ENCODE results near the gene SSBP3. TPM values are rescaled to one million over a fixed set of nuclear protein-coding genes. Genes with fewer than 3 reads are reported as not detected.

SSBP3 gene
- total and polyA plus RNA-seq, 9 of the 15 experiments (the other 6 are each of a cell fraction or from before 2014, with no cell fraction given): 8.7 to 108 (median 33.8) TPM

- TF ChIP-seq ZNF79 (CRISPR knock-in tag; IDR thresholded peaks at IDR 0.05; ENCODE audit: low read depth) (no peak), L3MBTL2 (IDR thresholded peaks at IDR 0.05) (no peak)
- TF ChIP-seq, protein P1, sequence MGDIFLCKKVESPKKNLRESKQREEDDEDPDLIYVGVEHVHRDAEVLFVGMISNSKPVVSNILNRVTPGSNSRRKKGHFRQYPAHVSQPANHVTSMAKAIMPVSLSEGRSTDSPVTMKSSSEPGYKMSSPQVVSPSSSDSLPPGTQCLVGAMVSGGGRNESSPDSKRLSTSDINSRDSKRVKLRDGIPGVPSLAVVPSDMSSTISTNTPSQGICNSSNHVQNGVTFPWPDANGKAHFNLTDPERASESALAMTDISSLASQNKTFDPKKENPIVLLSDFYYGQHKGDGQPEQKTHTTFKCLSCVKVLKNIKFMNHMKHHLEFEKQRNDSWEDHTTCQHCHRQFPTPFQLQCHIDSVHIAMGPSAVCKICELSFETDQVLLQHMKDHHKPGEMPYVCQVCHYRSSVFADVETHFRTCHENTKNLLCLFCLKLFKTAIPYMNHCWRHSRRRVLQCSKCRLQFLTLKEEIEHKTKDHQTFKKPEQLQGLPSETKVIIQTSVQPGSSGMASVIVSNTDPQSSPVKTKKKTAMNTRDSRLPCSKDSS (IDR thresholded peaks at IDR 0.05; ENCODE audit: low read depth, partially characterized antibody): no peak
These were observed 50.1 kb downstream of the SSBP3 start (continued) for GRCh38 chr1:54355931-54356679.

DNA sequence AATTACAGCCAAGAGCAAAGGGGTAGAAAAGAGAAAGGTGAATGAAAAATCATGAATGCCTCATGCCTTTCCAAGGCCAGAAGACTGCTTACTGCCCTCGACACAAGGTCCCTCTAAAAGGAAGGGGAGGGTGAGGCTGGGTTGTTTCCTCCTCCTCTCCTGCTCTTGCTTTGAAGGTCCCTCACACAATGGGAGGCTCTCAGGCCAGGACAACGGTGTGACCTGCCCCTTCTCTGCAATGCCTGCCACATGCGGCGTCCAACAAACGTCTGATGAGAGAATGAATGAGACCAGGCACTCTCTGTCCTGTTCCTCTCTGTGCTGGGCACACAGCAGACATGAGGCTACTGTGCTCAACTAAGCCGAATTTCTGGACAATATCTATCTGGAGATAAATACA lies 51.3 kb downstream of the SSBP3 start:
- CTCF ChIA-PET (ENCODE audit: low intra/inter-chr PET ratio): no interaction called here
- H3K9ac ChIP-seq (ENCODE audit: insufficient read depth in 1 of 2, low read depth in 2 of 2, low read length in 2 of 2): peak overlapping the region in 1 of 2 experiments; percentile 3; a peak in 1 of 4 replicates
- no peaks in the 10 kb centered on the region for H3K27me3 ChIP-seq (ENCODE audit: control insufficient read depth in 2 of 2, insufficient read depth in 2 of 2, low read length in 2 of 2)
- in situ Hi-C loops (cut with MboI) (no loop called here), intact Hi-C loops (cut with micrococcal nuclease) (loop anchor here (5.0 kb wide), 2 partner anchors 43 to 83 kb away; no protein-coding TSS in a partner anchor)
- peaks cover 53% of the 10 kb centered on the region for H4K20me1 ChIP-seq (replicated peaks; ENCODE audit: control insufficient read depth, insufficient read depth, low read length)
- H3K79me2 ChIP-seq (ENCODE audit: control insufficient read depth, insufficient read depth, low read length): peaks cover 91% of the 10 kb centered on the region
- peaks cover 4% of the 10 kb centered on the region for H3K9me1 ChIP-seq (ENCODE audit: control insufficient read depth, insufficient read depth, low read length)
- H3K4me3 ChIP-seq: no peak overlapping the region
- FAIRE-seq (peak; percentile 29), ATAC-seq (peak; percentile 5; the same call in 1 of the 3 replicates), DNase-seq (ENCODE audit: extremely low read depth in 1 of 4, low spot score in 3 of 4) (no peak)
- no peak overlapping the region for H3K27ac ChIP-seq (ENCODE audit: extremely low read depth, low read depth, low read length)
- 54% methylated on average over 6 of the region's 6 CpGs for WGBS (ENCODE audit: insufficient coverage, low coverage, missing lambda C conversion rate)
- H2AFZ ChIP-seq (ENCODE audit: low read depth, low read length): no peak overlapping the region
- no TSS peak for BruUV-seq (replicated peaks)
- no peak overlapping the region for H3K4me2 ChIP-seq (ENCODE audit: insufficient read depth, low read length)
- H3K4me1 ChIP-seq (replicated peaks in 1 of 2; ENCODE audit: control insufficient read depth in 2 of 2, insufficient read depth in 2 of 2, low read length in 2 of 2): peaks cover 40 to 48% of the 10 kb centered on the region in 2 experiments
- H3K9me3 ChIP-seq (replicated peaks; ENCODE audit: control insufficient read depth, insufficient read depth, low read depth, low read length): no peaks in the 10 kb centered on the region
- H3K36me3 ChIP-seq (ENCODE audit: control insufficient read depth, insufficient read depth, low read length): peaks cover 36% of the 10 kb centered on the region; the same call in 2 of the 3 replicates
- POLR2A ChIA-PET: no interaction called here
- TF ChIP-seq MYNN (IDR thresholded peaks at IDR 0.05): peak; percentile 88; the same call in 1 of the 2 replicates
- no peak for TF ChIP-seq MYNN (CRISPR knock-in tag; IDR thresholded peaks at IDR 0.05)
- TF ChIP-seq ZNF75A (CRISPR knock-in tag; IDR thresholded peaks at IDR 0.05): no peak
- TF ChIP-seq ZNF23 (CRISPR knock-in tag; IDR thresholded peaks at IDR 0.05): no peak
- no peak for TF ChIP-seq MCM3 (IDR thresholded peaks at IDR 0.05)
- no peak for TF ChIP-seq CHD1 (IDR thresholded peaks at IDR 0.05; ENCODE audit: low read length)
- TF ChIP-seq POLR2G (IDR thresholded peaks at IDR 0.05; ENCODE audit: low read depth, low read length): no peak
- no peak for TF ChIP-seq TBL1XR1 (IDR thresholded peaks at IDR 0.05; ENCODE audit: low read length in 2 of 2)
- no peak for TF ChIP-seq ESRRA (IDR thresholded peaks at IDR 0.05; ENCODE audit: borderline replicate concordance, low read depth)
- TF ChIP-seq, protein P2, sequence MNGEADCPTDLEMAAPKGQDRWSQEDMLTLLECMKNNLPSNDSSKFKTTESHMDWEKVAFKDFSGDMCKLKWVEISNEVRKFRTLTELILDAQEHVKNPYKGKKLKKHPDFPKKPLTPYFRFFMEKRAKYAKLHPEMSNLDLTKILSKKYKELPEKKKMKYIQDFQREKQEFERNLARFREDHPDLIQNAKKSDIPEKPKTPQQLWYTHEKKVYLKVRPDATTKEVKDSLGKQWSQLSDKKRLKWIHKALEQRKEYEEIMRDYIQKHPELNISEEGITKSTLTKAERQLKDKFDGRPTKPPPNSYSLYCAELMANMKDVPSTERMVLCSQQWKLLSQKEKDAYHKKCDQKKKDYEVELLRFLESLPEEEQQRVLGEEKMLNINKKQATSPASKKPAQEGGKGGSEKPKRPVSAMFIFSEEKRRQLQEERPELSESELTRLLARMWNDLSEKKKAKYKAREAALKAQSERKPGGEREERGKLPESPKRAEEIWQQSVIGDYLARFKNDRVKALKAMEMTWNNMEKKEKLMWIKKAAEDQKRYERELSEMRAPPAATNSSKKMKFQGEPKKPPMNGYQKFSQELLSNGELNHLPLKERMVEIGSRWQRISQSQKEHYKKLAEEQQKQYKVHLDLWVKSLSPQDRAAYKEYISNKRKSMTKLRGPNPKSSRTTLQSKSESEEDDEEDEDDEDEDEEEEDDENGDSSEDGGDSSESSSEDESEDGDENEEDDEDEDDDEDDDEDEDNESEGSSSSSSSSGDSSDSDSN (IDR thresholded peaks at IDR 0.05; ENCODE audit: borderline replicate concordance in 1 of 2, low read depth in 2 of 2, low read length in 2 of 2): no peak
- TF ChIP-seq NR4A1 (CRISPR knock-in tag; IDR thresholded peaks at IDR 0.05): no peak
- TF ChIP-seq NR4A1 (tag; IDR thresholded peaks at IDR 0.05): no peak
- no peak for TF ChIP-seq MCM2 (IDR thresholded peaks at IDR 0.05; ENCODE audit: low read depth)
- TF ChIP-seq, protein P3, sequence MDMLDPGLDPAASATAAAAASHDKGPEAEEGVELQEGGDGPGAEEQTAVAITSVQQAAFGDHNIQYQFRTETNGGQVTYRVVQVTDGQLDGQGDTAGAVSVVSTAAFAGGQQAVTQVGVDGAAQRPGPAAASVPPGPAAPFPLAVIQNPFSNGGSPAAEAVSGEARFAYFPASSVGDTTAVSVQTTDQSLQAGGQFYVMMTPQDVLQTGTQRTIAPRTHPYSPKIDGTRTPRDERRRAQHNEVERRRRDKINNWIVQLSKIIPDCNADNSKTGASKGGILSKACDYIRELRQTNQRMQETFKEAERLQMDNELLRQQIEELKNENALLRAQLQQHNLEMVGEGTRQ (CRISPR knock-in tag; IDR thresholded peaks at IDR 0.05): no peak
